ENCODE results near the gene ITGA8. TPM values are rescaled to one million over a fixed set of nuclear protein-coding genes. Genes with fewer than 3 reads are reported as not detected.

The ITGA8 gene
- total and polyA plus RNA-seq, 9 of the 15 experiments (the other 6 are each of a cell fraction or from before 2014, with no cell fraction given), result 0.01 to 0.07 (median 0.04) TPM; not detected in 5

DNA sequence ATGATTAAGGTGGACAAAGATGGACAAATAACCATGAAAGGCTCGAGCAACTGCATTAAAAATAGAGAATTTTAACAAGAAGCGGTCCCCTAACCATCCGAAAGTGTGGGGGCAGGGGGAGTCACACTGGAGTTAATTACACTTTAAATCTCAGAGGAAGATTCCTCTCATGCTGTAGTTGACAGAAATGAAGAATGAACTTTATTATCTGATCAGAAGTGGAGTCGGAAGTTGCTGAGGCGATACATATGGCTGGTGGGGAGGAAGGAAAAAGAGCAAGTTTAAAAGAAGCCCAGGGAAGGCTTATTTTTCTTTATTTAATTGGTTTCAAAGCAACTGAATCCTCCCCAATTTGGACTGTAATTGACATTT is 246.3 kb downstream of the ITGA8 start:
- H3K27me3 ChIP-seq (ENCODE audit: control insufficient read depth in 2 of 2, insufficient read depth in 2 of 2, low read length in 2 of 2), result no peaks in the 10 kb centered on the region
- no peak overlapping the region for H3K4me3 ChIP-seq
- no peaks in the 10 kb centered on the region for H3K9me1 ChIP-seq (ENCODE audit: control insufficient read depth, insufficient read depth, low read length)
- H3K36me3 ChIP-seq (ENCODE audit: control insufficient read depth, insufficient read depth, low read length), result no peaks in the 10 kb centered on the region
- ATAC-seq (no peak), DNase-seq (ENCODE audit: extremely low read depth in 1 of 4, low spot score in 3 of 4) (no peak), FAIRE-seq (no peak)
- no peak overlapping the region for H3K9ac ChIP-seq (ENCODE audit: insufficient read depth in 1 of 2, low read depth in 2 of 2, low read length in 2 of 2)
- no peaks in the 10 kb centered on the region for H3K9me3 ChIP-seq (replicated peaks; ENCODE audit: control insufficient read depth, insufficient read depth, low read depth, low read length)
- H2AFZ ChIP-seq (ENCODE audit: low read depth, low read length), result peak overlapping the region; percentile 43
- ChIA-PET CTCF (ENCODE audit: low intra/inter-chr PET ratio) (no interaction called here), POLR2A (no interaction called here)
- peaks cover 0 to 1% of the 10 kb centered on the region in 2 experiments; a peak in 4 of 5 replicates for H3K4me1 ChIP-seq (replicated peaks in 1 of 2; ENCODE audit: control insufficient read depth in 2 of 2, insufficient read depth in 2 of 2, low read length in 2 of 2)
- BruUV-seq (replicated peaks), result no TSS peak
- H3K27ac ChIP-seq (ENCODE audit: extremely low read depth, low read depth, low read length), result no peak overlapping the region
- no peaks in the 10 kb centered on the region for H4K20me1 ChIP-seq (replicated peaks; ENCODE audit: control insufficient read depth, insufficient read depth, low read length)
- no peaks in the 10 kb centered on the region for H3K79me2 ChIP-seq (ENCODE audit: control insufficient read depth, insufficient read depth, low read length)
- no peak overlapping the region for H3K4me2 ChIP-seq (ENCODE audit: insufficient read depth, low read length)
- TF ChIP-seq, protein P1, sequence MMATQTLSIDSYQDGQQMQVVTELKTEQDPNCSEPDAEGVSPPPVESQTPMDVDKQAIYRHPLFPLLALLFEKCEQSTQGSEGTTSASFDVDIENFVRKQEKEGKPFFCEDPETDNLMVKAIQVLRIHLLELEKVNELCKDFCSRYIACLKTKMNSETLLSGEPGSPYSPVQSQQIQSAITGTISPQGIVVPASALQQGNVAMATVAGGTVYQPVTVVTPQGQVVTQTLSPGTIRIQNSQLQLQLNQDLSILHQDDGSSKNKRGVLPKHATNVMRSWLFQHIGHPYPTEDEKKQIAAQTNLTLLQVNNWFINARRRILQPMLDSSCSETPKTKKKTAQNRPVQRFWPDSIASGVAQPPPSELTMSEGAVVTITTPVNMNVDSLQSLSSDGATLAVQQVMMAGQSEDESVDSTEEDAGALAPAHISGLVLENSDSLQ (IDR thresholded peaks at IDR 0.05), result peak; percentile 39; the same call in 1 of the 2 replicates
- TF ChIP-seq, protein P2, sequence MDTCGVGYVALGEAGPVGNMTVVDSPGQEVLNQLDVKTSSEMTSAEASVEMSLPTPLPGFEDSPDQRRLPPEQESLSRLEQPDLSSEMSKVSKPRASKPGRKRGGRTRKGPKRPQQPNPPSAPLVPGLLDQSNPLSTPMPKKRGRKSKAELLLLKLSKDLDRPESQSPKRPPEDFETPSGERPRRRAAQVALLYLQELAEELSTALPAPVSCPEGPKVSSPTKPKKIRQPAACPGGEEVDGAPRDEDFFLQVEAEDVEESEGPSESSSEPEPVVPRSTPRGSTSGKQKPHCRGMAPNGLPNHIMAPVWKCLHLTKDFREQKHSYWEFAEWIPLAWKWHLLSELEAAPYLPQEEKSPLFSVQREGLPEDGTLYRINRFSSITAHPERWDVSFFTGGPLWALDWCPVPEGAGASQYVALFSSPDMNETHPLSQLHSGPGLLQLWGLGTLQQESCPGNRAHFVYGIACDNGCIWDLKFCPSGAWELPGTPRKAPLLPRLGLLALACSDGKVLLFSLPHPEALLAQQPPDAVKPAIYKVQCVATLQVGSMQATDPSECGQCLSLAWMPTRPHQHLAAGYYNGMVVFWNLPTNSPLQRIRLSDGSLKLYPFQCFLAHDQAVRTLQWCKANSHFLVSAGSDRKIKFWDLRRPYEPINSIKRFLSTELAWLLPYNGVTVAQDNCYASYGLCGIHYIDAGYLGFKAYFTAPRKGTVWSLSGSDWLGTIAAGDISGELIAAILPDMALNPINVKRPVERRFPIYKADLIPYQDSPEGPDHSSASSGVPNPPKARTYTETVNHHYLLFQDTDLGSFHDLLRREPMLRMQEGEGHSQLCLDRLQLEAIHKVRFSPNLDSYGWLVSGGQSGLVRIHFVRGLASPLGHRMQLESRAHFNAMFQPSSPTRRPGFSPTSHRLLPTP (IDR thresholded peaks at IDR 0.05; ENCODE audit: borderline replicate concordance, extremely low read depth, insufficient read length), result no peak
- TF ChIP-seq GABPA (tag; conservative IDR thresholded peaks at IDR 0.05; ENCODE audit: low read depth) (0 out of 2 replicates have a peak, but pooled peaks have one; percentile 12), MEIS2 (IDR thresholded peaks at IDR 0.05; ENCODE audit: partially characterized antibody) (peak; percentile 69), PHF8 (IDR thresholded peaks at IDR 0.05; ENCODE audit: borderline replicate concordance, low read length) (no peak)
- TF ChIP-seq, protein P3, sequence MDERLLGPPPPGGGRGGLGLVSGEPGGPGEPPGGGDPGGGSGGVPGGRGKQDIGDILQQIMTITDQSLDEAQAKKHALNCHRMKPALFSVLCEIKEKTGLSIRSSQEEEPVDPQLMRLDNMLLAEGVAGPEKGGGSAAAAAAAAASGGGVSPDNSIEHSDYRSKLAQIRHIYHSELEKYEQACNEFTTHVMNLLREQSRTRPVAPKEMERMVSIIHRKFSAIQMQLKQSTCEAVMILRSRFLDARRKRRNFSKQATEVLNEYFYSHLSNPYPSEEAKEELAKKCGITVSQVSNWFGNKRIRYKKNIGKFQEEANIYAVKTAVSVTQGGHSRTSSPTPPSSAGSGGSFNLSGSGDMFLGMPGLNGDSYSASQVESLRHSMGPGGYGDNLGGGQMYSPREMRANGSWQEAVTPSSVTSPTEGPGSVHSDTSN (CRISPR knock-in tag; IDR thresholded peaks at IDR 0.05; ENCODE audit: low read depth), result no peak
- TF ChIP-seq, protein P3 (tag; conservative IDR thresholded peaks at IDR 0.05; ENCODE audit: low read depth), result peak; percentile 53; the same call in 1 of the 2 replicates
- in situ Hi-C loops (cut with MboI) (no loop called here), intact Hi-C loops (cut with micrococcal nuclease) (no loop called here)
- 18% methylated on average over 5 of the region's 5 CpGs for WGBS (ENCODE audit: insufficient coverage, low coverage, missing lambda C conversion rate)
